ENCODE results near the gene VPREB3.
"Not testable (repeated sequence)": the region's sequence is repeated elsewhere in the genome, so short reads cannot be mapped to it uniquely, and the experiment has no call there.

VPREB3 gene

GRCh38 chr22:23742505-23743264 lies 11.5 kb downstream of the VPREB3 start:
- no peak for DNase-seq (ENCODE audit: low read depth)

- no peak for DNase-seq (ENCODE audit: low read depth)
Observed at GRCh38 chr22:23737696-23738095, 16.5 kb downstream of the VPREB3 start.

- not testable (repeated sequence) for DNase-seq (ENCODE audit: low read depth)
Observed at GRCh38 chr22:23728108-23728507, 26.1 kb downstream of the VPREB3 start.

GRCh38 chr22:23722724-23723123 lies 31.5 kb downstream of the VPREB3 start:
- no peak for DNase-seq (ENCODE audit: low read depth)

GRCh38 chr22:23722160-23722559 lies 32.1 kb downstream of the VPREB3 start:
- DNase-seq (ENCODE audit: low read depth), result no peak

GRCh38 chr22:23720855-23721254 lies 33.4 kb downstream of the VPREB3 start:
- DNase-seq (ENCODE audit: low read depth), result no peak

- no peak for DNase-seq (ENCODE audit: low read depth)
Observed at GRCh38 chr22:23718371-23719165, 35.7 kb downstream of the VPREB3 start.

GRCh38 chr22:23716811-23717801 lies 37.1 kb downstream of the VPREB3 start:
- DNase-seq (ENCODE audit: low read depth), result peak; percentile 69

GRCh38 chr22:23715806-23716375 lies 38.3 kb downstream of the VPREB3 start:
- DNase-seq (ENCODE audit: low read depth), result no peak

- DNase-seq (ENCODE audit: low read depth), result no peak
Observed at GRCh38 chr22:23714596-23715578, 39.3 kb downstream of the VPREB3 start.

GRCh38 chr22:23713696-23714595 lies 40.3 kb downstream of the VPREB3 start:
- no peak for DNase-seq (ENCODE audit: low read depth)

- DNase-seq (ENCODE audit: low read depth), result no peak
Observed at GRCh38 chr22:23712256-23712655, 42.0 kb downstream of the VPREB3 start.

GRCh38 chr22:23709107-23709506 lies 45.1 kb downstream of the VPREB3 start:
- DNase-seq (ENCODE audit: low read depth), result no peak

GRCh38 chr22:23708270-23708669 lies 46.0 kb downstream of the VPREB3 start:
- DNase-seq (ENCODE audit: low read depth), result no peak

GRCh38 chr22:23705358-23705757 lies 48.9 kb downstream of the VPREB3 start:
- no peak for DNase-seq (ENCODE audit: low read depth)

GRCh38 chr22:23704829-23705228 lies 49.4 kb downstream of the VPREB3 start:
- DNase-seq (ENCODE audit: low read depth), result no peak

- DNase-seq (ENCODE audit: low read depth), result no peak
Observed at GRCh38 chr22:23704062-23704461, 50.2 kb downstream of the VPREB3 start.

Data from activated T-helper 9 cell treated with anti-CD3 and anti-CD28 coated beads, Interleukin-2, amount 50 U/mL, for 16 hours (primary cell).